Keratinocyte (primary cell): Measurements from ENCODE around the gene RBM22. TPM values are rescaled to one million over a fixed set of nuclear protein-coding genes. Genes with fewer than 3 reads are reported as not detected.

ENCODE experiments used
- DNase-seq: peaks from one replicate; pipeline ENCODE4 v3.0.0-alpha.2; 2011; ENCODE audit warnings: low read depth, missing footprints, low spot score
- FAIRE-seq: peaks from 2 replicates; lab custom pipeline; 2011; peaks lifted over from hg19 to GRCh38; lab: Jason Lieb, UNC
- H2AFZ ChIP-seq: 2 replicates; pipeline ENCODE4 v1.6.0; 2012; ENCODE audit warnings: low read length, control low read depth, inconsistent platforms; ENCODE audit not compliant: control insufficient read depth
- H3K27ac ChIP-seq: 2 replicates; pipeline ENCODE4 v1.5.1; 2011; ENCODE audit warnings: low read length; ENCODE audit not compliant: control insufficient read depth, insufficient read depth
- H3K27me3 ChIP-seq: 3 replicates; pipeline ENCODE4 v1.6.0; 2011; ENCODE audit warnings: low read length; ENCODE audit not compliant: control insufficient read depth, insufficient read depth; ENCODE audit errors: extremely low read depth
- H3K36me3 ChIP-seq, 2 experiments: 2 replicates in 1 of 2; 3 replicates in 1 of 2; pipeline ENCODE4 v1.5.1; 2011; ENCODE audit warnings: low read length in 2 of 2, mild to moderate bottlenecking in 1 of 2; ENCODE audit not compliant: control insufficient read depth in 2 of 2, insufficient read depth in 2 of 2; ENCODE audit errors: extremely low read depth in 1 of 2
- H3K4me1 ChIP-seq: 3 replicates; pipeline ENCODE4 v1.5.1; 2011; ENCODE audit warnings: low read length; ENCODE audit not compliant: control insufficient read depth, insufficient read depth; ENCODE audit errors: extremely low read depth
- H3K4me2 ChIP-seq: 3 replicates; pipeline ENCODE4 v1.6.0; 2011; ENCODE audit warnings: low read depth, low read length; ENCODE audit not compliant: control insufficient read depth, insufficient read depth; ENCODE audit errors: extremely low read depth
- H3K4me3 ChIP-seq, 3 experiments: fragments of 200-600 bp in 1 of 3; sonication (generic) in 1 of 3; 2 replicates in 2 of 3; 3 replicates in 1 of 3; pipeline ENCODE4 v1.5.1; 2011 to 2016; ENCODE audit warnings: low read length in 3 of 3, mild to moderate bottlenecking in 3 of 3, control low read depth in 2 of 3, inconsistent platforms in 1 of 3, low read depth in 1 of 3, mixed read lengths in 1 of 3, mixed run types in 1 of 3, moderate library complexity in 1 of 3; ENCODE audit not compliant: control insufficient read depth in 2 of 3, insufficient read depth in 2 of 3; ENCODE audit errors: extremely low read depth in 1 of 3
- H3K79me2 ChIP-seq: 2 replicates; pipeline ENCODE4 v1.6.0; 2012; ENCODE audit warnings: low read length; ENCODE audit not compliant: control insufficient read depth, insufficient read depth
- H3K9ac ChIP-seq: 3 replicates; pipeline ENCODE4 v1.6.0; 2011; ENCODE audit warnings: low read length; ENCODE audit not compliant: control insufficient read depth, insufficient read depth; ENCODE audit errors: extremely low read depth
- H3K9me1 ChIP-seq: 3 replicates; pipeline ENCODE4 v1.6.0; 2011; ENCODE audit warnings: low read length; ENCODE audit not compliant: control insufficient read depth, insufficient read depth; ENCODE audit errors: extremely low read depth
- H3K9me3 ChIP-seq: 2 replicates; pipeline ENCODE4 v1.5.1; 2012; ENCODE audit warnings: low read depth, low read length; ENCODE audit not compliant: control insufficient read depth
- H4K20me1 ChIP-seq: 3 replicates; pipeline ENCODE4 v1.6.0; 2011; ENCODE audit warnings: low read length; ENCODE audit not compliant: control insufficient read depth, insufficient read depth; ENCODE audit errors: extremely low read depth
- EZH2 ChIP-seq: IDR thresholded peaks from one replicate; pipeline ENCODE4 v1.6.1; 2012; ENCODE audit warnings: inconsistent platforms, mild to moderate bottlenecking, low read length, moderate library complexity
- dilution Hi-C: fragments of 300-500 bp; cut with MboI; formaldehyde crosslinking; loops from one replicate; pipeline ENCODE4 v1.7.0; 2020; ENCODE audit warnings: low sequenced_read_pairs; ENCODE audit not compliant: extremely low pct_ligation_motif_present
- polyA plus RNA-seq, 5 experiments: library from polyadenylated mRNA; depleted of rRNA in 3 of 5; stranded (reverse) in 3 of 5; stranded (forward) in 1 of 5; unstranded in 1 of 5; fragments of >200 nt; gene quantifications; 1 replicate in 1 of 5; 2 replicates in 3 of 5; 3 replicates in 1 of 5; pipeline versions ENCODE4 v1.2.1 to v1.2.3, GENCODE V29; 2011 to 2012; ENCODE audit warnings: missing spikeins in 2 of 5, low read depth in 1 of 5, low replicate concordance in 1 of 5
- TF ChIP-seq, protein P1 (sequence below), 3 experiments: IDR thresholded peaks in 1 of 3; conservative IDR thresholded peaks in 1 of 3; optimal IDR thresholded peaks in 1 of 3; 2 replicates in 2 of 3; 3 replicates in 1 of 3; pipeline versions ENCODE3 to v1.5.1; 2011; ENCODE audit warnings: low read length in 3 of 3, mild to moderate bottlenecking in 3 of 3, moderate library complexity in 2 of 3, control low read depth in 1 of 3, inconsistent platforms in 1 of 3; ENCODE audit not compliant: insufficient read depth in 2 of 3; ENCODE audit errors: extremely low read depth in 1 of 3

Gene RBM22
- polyA plus RNA-seq, 1 donor (not counting 4 experiments of a cell fraction or from before 2014, with no cell fraction given), result 34.7 TPM

DNA sequence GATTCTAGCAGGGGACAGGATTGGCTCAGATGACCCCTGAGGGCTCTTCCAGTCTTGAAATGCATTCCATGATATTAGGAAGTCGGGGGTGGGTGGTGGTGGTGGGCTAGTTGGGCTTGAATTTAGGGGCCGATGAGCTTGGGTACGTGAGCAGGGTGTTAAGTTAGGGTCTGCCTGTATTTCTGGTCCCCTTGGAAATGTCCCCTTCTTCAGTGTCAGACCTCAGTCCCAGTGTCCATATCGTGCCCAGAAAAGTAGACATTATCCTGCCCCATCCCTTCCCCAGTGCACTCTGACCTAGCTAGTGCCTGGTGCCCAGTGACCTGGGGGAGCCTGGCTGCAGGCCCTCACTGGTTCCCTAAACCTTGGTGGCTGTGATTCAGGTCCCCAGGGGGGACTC, 42.7 kb downstream of the RBM22 start:
- dilution Hi-C loops, result no loop called here
- H3K79me2 ChIP-seq, result no peaks in the 10 kb centered on the region
- no peak overlapping the region for H3K4me2 ChIP-seq
- no peaks in the 10 kb centered on the region for H3K9me1 ChIP-seq
- H3K27me3 ChIP-seq, result no peaks in the 10 kb centered on the region
- DNase-seq (no peak), FAIRE-seq (no peak)
- no peak overlapping the region for H3K4me3 ChIP-seq
- no peak for TF ChIP-seq EZH2
- TF ChIP-seq, protein P1, sequence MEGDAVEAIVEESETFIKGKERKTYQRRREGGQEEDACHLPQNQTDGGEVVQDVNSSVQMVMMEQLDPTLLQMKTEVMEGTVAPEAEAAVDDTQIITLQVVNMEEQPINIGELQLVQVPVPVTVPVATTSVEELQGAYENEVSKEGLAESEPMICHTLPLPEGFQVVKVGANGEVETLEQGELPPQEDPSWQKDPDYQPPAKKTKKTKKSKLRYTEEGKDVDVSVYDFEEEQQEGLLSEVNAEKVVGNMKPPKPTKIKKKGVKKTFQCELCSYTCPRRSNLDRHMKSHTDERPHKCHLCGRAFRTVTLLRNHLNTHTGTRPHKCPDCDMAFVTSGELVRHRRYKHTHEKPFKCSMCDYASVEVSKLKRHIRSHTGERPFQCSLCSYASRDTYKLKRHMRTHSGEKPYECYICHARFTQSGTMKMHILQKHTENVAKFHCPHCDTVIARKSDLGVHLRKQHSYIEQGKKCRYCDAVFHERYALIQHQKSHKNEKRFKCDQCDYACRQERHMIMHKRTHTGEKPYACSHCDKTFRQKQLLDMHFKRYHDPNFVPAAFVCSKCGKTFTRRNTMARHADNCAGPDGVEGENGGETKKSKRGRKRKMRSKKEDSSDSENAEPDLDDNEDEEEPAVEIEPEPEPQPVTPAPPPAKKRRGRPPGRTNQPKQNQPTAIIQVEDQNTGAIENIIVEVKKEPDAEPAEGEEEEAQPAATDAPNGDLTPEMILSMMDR (optimal IDR thresholded peaks at IDR 0.05 in 1 of 3, IDR thresholded peaks at IDR 0.05 in 1 of 3, conservative IDR thresholded peaks at IDR 0.05 in 1 of 3; ENCODE audit: extremely low read depth in 1 of 3, insufficient read depth in 2 of 3, low read length in 3 of 3), result no peak
- no peak overlapping the region for H3K9ac ChIP-seq
- H3K4me1 ChIP-seq, result no peaks in the 10 kb centered on the region
- H3K9me3 ChIP-seq, result no peaks in the 10 kb centered on the region
- H3K36me3 ChIP-seq, result no peaks in the 10 kb centered on the region
- H2AFZ ChIP-seq, result no peak overlapping the region
- no peaks in the 10 kb centered on the region for H4K20me1 ChIP-seq
- no peak overlapping the region for H3K27ac ChIP-seq

DNA sequence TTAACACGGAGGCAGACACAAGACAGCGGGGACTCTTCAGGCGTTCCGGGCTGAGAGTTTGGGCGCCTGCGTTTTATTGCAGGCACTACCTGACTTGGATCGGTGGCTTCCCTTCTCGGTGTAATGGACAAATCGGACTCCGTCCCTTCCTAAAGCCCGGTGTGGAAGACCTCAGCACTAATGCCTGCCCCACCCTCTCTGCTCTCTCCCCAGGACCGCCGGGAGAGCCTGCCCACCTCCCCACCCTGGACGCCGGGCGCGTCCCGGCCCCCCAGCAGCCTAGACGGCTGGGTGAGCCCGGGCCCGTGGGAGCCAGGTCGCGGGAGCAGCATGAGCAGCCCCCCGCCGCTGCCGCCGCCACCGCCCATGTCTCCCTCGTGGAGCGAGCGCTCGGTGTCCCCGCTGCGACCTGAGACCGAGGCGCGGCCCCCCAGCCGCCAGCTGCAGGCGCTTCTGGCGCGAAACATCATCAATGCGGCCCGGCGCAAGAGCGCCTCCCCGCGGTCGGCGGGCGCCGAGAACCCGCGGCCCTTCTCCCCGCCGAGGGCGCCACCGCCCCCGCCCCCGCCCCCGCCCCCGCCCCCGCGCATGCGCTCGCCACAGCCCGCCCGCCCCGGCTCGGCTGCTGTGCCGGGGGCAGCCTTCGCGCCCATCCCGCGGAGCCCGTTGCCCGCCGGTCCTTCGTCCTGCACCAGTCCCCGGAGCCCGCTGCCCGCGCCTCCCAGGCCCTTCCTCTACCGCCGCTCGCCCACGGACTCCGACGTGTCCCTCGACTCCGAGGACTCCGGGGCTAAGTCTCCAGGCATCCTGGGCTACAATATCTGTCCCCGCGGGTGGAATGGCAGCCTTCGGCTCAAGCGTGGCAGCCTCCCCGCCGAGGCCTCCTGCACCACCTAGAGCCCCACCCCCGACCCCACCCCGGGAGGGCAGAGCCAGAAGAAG, 44.4 kb downstream of the RBM22 start:
- Histone ChIP-seq H2AFZ (peak overlapping the region; percentile 77), H3K27ac (no peak overlapping the region), H3K4me2 (peak overlapping the region; percentile 76), H3K9ac (peak overlapping the region; percentile 57), H3K27me3 (no peaks in the 10 kb centered on the region), H3K4me1 (no peaks in the 10 kb centered on the region), H3K4me3 (peak overlapping the region; percentile 39 to 62 (median 58)), H4K20me1 (no peaks in the 10 kb centered on the region), H3K79me2 (no peaks in the 10 kb centered on the region), H3K9me1 (no peaks in the 10 kb centered on the region), H3K36me3 (no peaks in the 10 kb centered on the region), H3K9me3 (no peaks in the 10 kb centered on the region)
- DNase-seq (no peak), FAIRE-seq (no peak)
- TF ChIP-seq, protein P1 (optimal IDR thresholded peaks at IDR 0.05 in 1 of 3, IDR thresholded peaks at IDR 0.05 in 1 of 3, conservative IDR thresholded peaks at IDR 0.05 in 1 of 3; ENCODE audit: extremely low read depth in 1 of 3, insufficient read depth in 2 of 3, low read length in 3 of 3), result peak in 2 of 3 experiments; percentile 71 to 76
- no peak for TF ChIP-seq EZH2
- dilution Hi-C loops, result no loop called here
